Stimulated activated effector memory CD8-positive, alpha-beta T cell treated with anti-CD3 and anti-CD28 coated beads, Interleukin-12 subunit alpha, Interleukin-12 subunit beta, amount 100 ng/mL, for 72 hours (primary cell): Measurements from ENCODE around the gene PRKG1.
"Not testable (repeated sequence)": the region's sequence is repeated elsewhere in the genome, so short reads cannot be mapped to it uniquely, and the experiment has no call there.

Experiments
- ATAC-seq: fragments of 150-1000 bp; cut with Tn5 transposase; 2 replicates; pipeline ENCODE4 v1.10.0; 2021
- DNase-seq, 2 donors: peaks; one replicate each; pipeline ENCODE4 v3.0.0; 2021 to 2022; ENCODE audit warnings: low spot score in 2 of 2
- H3K27ac Mint-ChIP-seq: one replicate; pipeline ENCODE4 v1.8.0; 2022; ENCODE audit warnings: mild to moderate bottlenecking, mixed read lengths
- H3K36me3 Mint-ChIP-seq: one replicate; pipeline ENCODE4 v1.8.0; 2022; ENCODE audit warnings: mild to moderate bottlenecking, mixed read lengths
- H3K4me1 Mint-ChIP-seq: one replicate; pipeline ENCODE4 v1.8.0; 2022; ENCODE audit warnings: mixed read lengths
- H3K4me3 Mint-ChIP-seq: one replicate; pipeline ENCODE4 v1.8.0; 2022; ENCODE audit warnings: mild to moderate bottlenecking, mixed read lengths
- H3K9me3 Mint-ChIP-seq: one replicate; pipeline ENCODE4 v1.8.0; 2022; ENCODE audit warnings: mixed read lengths

PRKG1 gene

GRCh38 chr10:51423121-51423452, 348.8 kb downstream of the PRKG1 start:
- DNase-seq (no peak), ATAC-seq (no peak)
- Mint-ChIP-seq H3K9me3 (no peaks in the 10 kb centered on the region), H3K27ac (no peak overlapping the region), H3K36me3 (no peaks in the 10 kb centered on the region), H3K4me1 (no peaks in the 10 kb centered on the region), H3K4me3 (no peak overlapping the region)

- DNase-seq, result no peak
- Mint-ChIP-seq H3K36me3 (no peaks in the 10 kb centered on the region), H3K4me1 (no peaks in the 10 kb centered on the region), H3K4me3 (no peak overlapping the region), H3K27ac (no peak overlapping the region), H3K9me3 (no peaks in the 10 kb centered on the region)
- ATAC-seq, result no peak
Measured at GRCh38 chr10:51425431-51425830, 351.1 kb downstream of the PRKG1 start.

- Mint-ChIP-seq H3K27ac (no peak overlapping the region), H3K4me1 (no peaks in the 10 kb centered on the region), H3K36me3 (no peaks in the 10 kb centered on the region), H3K4me3 (no peak overlapping the region), H3K9me3 (no peaks in the 10 kb centered on the region)
- DNase-seq (no peak), ATAC-seq (no peak)
Measured at GRCh38 chr10:51427758-51428157, 353.5 kb downstream of the PRKG1 start.

- no peaks in the 10 kb centered on the region for H3K36me3 Mint-ChIP-seq
- no peaks in the 10 kb centered on the region for H3K9me3 Mint-ChIP-seq
- DNase-seq (no peak), ATAC-seq (no peak)
- no peak overlapping the region for H3K4me3 Mint-ChIP-seq
- H3K4me1 Mint-ChIP-seq, result no peaks in the 10 kb centered on the region
- H3K27ac Mint-ChIP-seq, result no peak overlapping the region
Measured at GRCh38 chr10:51430506-51430905, 356.2 kb downstream of the PRKG1 start.

GRCh38 chr10:51433949-51434475, 359.7 kb downstream of the PRKG1 start:
- Mint-ChIP-seq H3K4me1 (no peaks in the 10 kb centered on the region), H3K9me3 (no peaks in the 10 kb centered on the region), H3K4me3 (no peak overlapping the region), H3K36me3 (no peaks in the 10 kb centered on the region), H3K27ac (no peak overlapping the region)
- ATAC-seq (no peak), DNase-seq (no peak)

- Mint-ChIP-seq H3K9me3 (no peaks in the 10 kb centered on the region), H3K36me3 (no peaks in the 10 kb centered on the region), H3K4me1 (no peaks in the 10 kb centered on the region), H3K4me3 (no peak overlapping the region), H3K27ac (no peak overlapping the region)
- ATAC-seq (no peak), DNase-seq (no peak)
Measured at GRCh38 chr10:51436805-51437204, 362.5 kb downstream of the PRKG1 start.

- no peaks in the 10 kb centered on the region for H3K4me1 Mint-ChIP-seq
- DNase-seq (no peak), ATAC-seq (no peak)
- no peaks in the 10 kb centered on the region for H3K36me3 Mint-ChIP-seq
- H3K4me3 Mint-ChIP-seq, result no peak overlapping the region
- no peak overlapping the region for H3K27ac Mint-ChIP-seq
- H3K9me3 Mint-ChIP-seq, result no peaks in the 10 kb centered on the region
Measured at GRCh38 chr10:51439645-51440044, 365.4 kb downstream of the PRKG1 start.

- no peaks in the 10 kb centered on the region for H3K36me3 Mint-ChIP-seq
- no peak for DNase-seq
Measured at GRCh38 chr10:51445588-51445987, 371.3 kb downstream of the PRKG1 start.

GRCh38 chr10:51447119-51447518, 372.8 kb downstream of the PRKG1 start:
- Mint-ChIP-seq H3K9me3 (no peaks in the 10 kb centered on the region), H3K27ac (no peak overlapping the region), H3K36me3 (no peaks in the 10 kb centered on the region), H3K4me1 (no peaks in the 10 kb centered on the region), H3K4me3 (no peak overlapping the region)
- DNase-seq (no peak), ATAC-seq (no peak)

More at GRCh38 chr10:51445588-51445987, 371.3 kb downstream of the PRKG1 start:
- Mint-ChIP-seq H3K27ac (no peak overlapping the region), H3K4me1 (no peaks in the 10 kb centered on the region), H3K4me3 (no peak overlapping the region), H3K9me3 (no peaks in the 10 kb centered on the region)
- no peak for ATAC-seq

GRCh38 chr10:51455762-51456161, 381.5 kb downstream of the PRKG1 start:
- not testable (repeated sequence) for H3K9me3 Mint-ChIP-seq, ATAC-seq, H3K4me3 Mint-ChIP-seq, H3K27ac Mint-ChIP-seq, H3K36me3 Mint-ChIP-seq, DNase-seq, H3K4me1 Mint-ChIP-seq

- Mint-ChIP-seq H3K4me1 (no peaks in the 10 kb centered on the region), H3K4me3 (no peak overlapping the region), H3K27ac (no peak overlapping the region), H3K9me3 (peaks cover 5% of the 10 kb centered on the region), H3K36me3 (no peaks in the 10 kb centered on the region)
- no peak for ATAC-seq
- no peak for DNase-seq
Measured at GRCh38 chr10:51459476-51459875, 385.2 kb downstream of the PRKG1 start.

GRCh38 chr10:51462076-51462779, 387.9 kb downstream of the PRKG1 start:
- DNase-seq (no peak), ATAC-seq (no peak)
- H3K36me3 Mint-ChIP-seq, result no peaks in the 10 kb centered on the region
- no peak overlapping the region for H3K27ac Mint-ChIP-seq
- no peaks in the 10 kb centered on the region for H3K4me1 Mint-ChIP-seq
- no peaks in the 10 kb centered on the region for H3K9me3 Mint-ChIP-seq
- no peak overlapping the region for H3K4me3 Mint-ChIP-seq

GRCh38 chr10:51468424-51468823, 394.1 kb downstream of the PRKG1 start:
- Mint-ChIP-seq H3K27ac (no peak overlapping the region), H3K4me3 (no peak overlapping the region), H3K9me3 (no peaks in the 10 kb centered on the region), H3K36me3 (no peaks in the 10 kb centered on the region), H3K4me1 (no peaks in the 10 kb centered on the region)
- no peak for DNase-seq
- no peak for ATAC-seq

- no peaks in the 10 kb centered on the region for H3K4me1 Mint-ChIP-seq
- H3K36me3 Mint-ChIP-seq, result no peaks in the 10 kb centered on the region
- H3K9me3 Mint-ChIP-seq, result no peaks in the 10 kb centered on the region
- H3K27ac Mint-ChIP-seq, result no peak overlapping the region
- ATAC-seq (no peak), DNase-seq (no peak)
- no peak overlapping the region for H3K4me3 Mint-ChIP-seq
Measured at GRCh38 chr10:51469686-51470085, 395.4 kb downstream of the PRKG1 start.

GRCh38 chr10:51471271-51471670, 397.0 kb downstream of the PRKG1 start:
- no peaks in the 10 kb centered on the region for H3K4me1 Mint-ChIP-seq
- ATAC-seq (no peak), DNase-seq (no peak)
- no peak overlapping the region for H3K4me3 Mint-ChIP-seq
- H3K9me3 Mint-ChIP-seq, result no peaks in the 10 kb centered on the region
- no peaks in the 10 kb centered on the region for H3K36me3 Mint-ChIP-seq
- no peak overlapping the region for H3K27ac Mint-ChIP-seq

GRCh38 chr10:51472154-51472553, 397.9 kb downstream of the PRKG1 start:
- Mint-ChIP-seq H3K27ac (no peak overlapping the region), H3K4me1 (no peaks in the 10 kb centered on the region), H3K4me3 (no peak overlapping the region), H3K36me3 (no peaks in the 10 kb centered on the region), H3K9me3 (no peaks in the 10 kb centered on the region)
- no peak for DNase-seq
- no peak for ATAC-seq

GRCh38 chr10:51479711-51480110, 405.4 kb downstream of the PRKG1 start:
- H3K4me1 Mint-ChIP-seq, result no peaks in the 10 kb centered on the region
- no peaks in the 10 kb centered on the region for H3K9me3 Mint-ChIP-seq
- H3K36me3 Mint-ChIP-seq, result no peaks in the 10 kb centered on the region
- no peak overlapping the region for H3K4me3 Mint-ChIP-seq
- no peak overlapping the region for H3K27ac Mint-ChIP-seq
- DNase-seq (no peak), ATAC-seq (no peak)
